Amniotic epithelial cell (primary cell): ENCODE results near the gene EXOC1.
A peak's percentile ranks its signal among the peaks of the same experiment; 100 is the strongest.
"Not testable (repeated sequence)": the region's sequence is repeated elsewhere in the genome, so short reads cannot be mapped to it uniquely, and the experiment has no call there.

ENCODE experiments used
- DNase-seq: peaks from one replicate; pipeline ENCODE4 v3.0.0-alpha.2; 2010; ENCODE audit warnings: low read depth

The EXOC1 gene

GRCh38 chr4:55853484-55854046, at the start of gene EXOC1:
Gene EXOC1, plus strand, starts transcription at chr4:55853648. Its CDS starts 4,676 bp downstream, at chr4:55858324.
- DNase-seq: peak; percentile 93

- no peak for DNase-seq
These were observed 45.9 kb upstream of the EXOC1 start for GRCh38 chr4:55807556-55807955.

GRCh38 chr4:55808186-55808585, 45.3 kb upstream of the EXOC1 start:
- no peak for DNase-seq

- no peak for DNase-seq
These were observed 44.8 kb upstream of the EXOC1 start for GRCh38 chr4:55808632-55809031.

GRCh38 chr4:55817691-55818090, 35.8 kb upstream of the EXOC1 start:
- no peak for DNase-seq

- no peak for DNase-seq
These were observed 33.8 kb upstream of the EXOC1 start, which contains the start of gene EXOC1L for GRCh38 chr4:55819634-55820033. Gene EXOC1L, plus strand, starts transcription at chr4:55819790. Its CDS starts 237 bp downstream, at chr4:55820027.

GRCh38 chr4:55820279-55820678, 33.2 kb upstream of the EXOC1 start:
- no peak for DNase-seq

GRCh38 chr4:55822329-55822728, 31.1 kb upstream of the EXOC1 start:
- DNase-seq: no peak

- DNase-seq: no peak
These were observed 28.6 kb upstream of the EXOC1 start for GRCh38 chr4:55824865-55825264.

GRCh38 chr4:55826986-55827385, 26.5 kb upstream of the EXOC1 start:
- no peak for DNase-seq

GRCh38 chr4:55827582-55827981, 25.9 kb upstream of the EXOC1 start:
- DNase-seq: no peak

- DNase-seq: no peak
These were observed 23.4 kb upstream of the EXOC1 start for GRCh38 chr4:55830048-55830447.

- DNase-seq: peak; percentile 12
These were observed 22.7 kb upstream of the EXOC1 start for GRCh38 chr4:55830716-55831115.

GRCh38 chr4:55834086-55834795, 19.2 kb upstream of the EXOC1 start:
- DNase-seq: no peak

GRCh38 chr4:55837903-55838302, 15.5 kb upstream of the EXOC1 start:
- DNase-seq: no peak

GRCh38 chr4:55838356-55838755, 15.1 kb upstream of the EXOC1 start:
- no peak for DNase-seq

- no peak for DNase-seq
These were observed 14.5 kb upstream of the EXOC1 start for GRCh38 chr4:55838952-55839351.

GRCh38 chr4:55840956-55841355, 12.5 kb upstream of the EXOC1 start:
- no peak for DNase-seq

GRCh38 chr4:55841373-55842239, 11.8 kb upstream of the EXOC1 start:
- not testable (repeated sequence) for DNase-seq

GRCh38 chr4:55842312-55842711, 11.1 kb upstream of the EXOC1 start:
- DNase-seq: not testable (repeated sequence)

- DNase-seq: no peak
These were observed 3.7 kb upstream of the EXOC1 start for GRCh38 chr4:55849724-55850123.

GRCh38 chr4:55851885-55852284, 1.6 kb upstream of the EXOC1 start:
- no peak for DNase-seq

- DNase-seq: no peak
These were observed 681 bp downstream of the EXOC1 start for GRCh38 chr4:55854129-55854528.
